ENCODE results near the gene YBX3.

GRCh38 chr12:10730559-10730958 is 7.4 kb upstream of the YBX3 start:
- no peak for TF ChIP-seq POLR2A (IDR thresholded peaks at IDR 0.05)
- no peak for TF ChIP-seq CTCF (IDR thresholded peaks at IDR 0.05)
